Medulla oblongata (tissue), 1 donor: ENCODE results near the gene ARHGEF39.

Experiments
- DNase-seq: peaks from one replicate; pipeline ENCODE4 v3.0.0-alpha.2; 2015; ENCODE audit errors: extremely low spot score

The ARHGEF39 gene

GRCh38 chr9:35664531-35665470, at the start of gene ARHGEF39:
Gene ARHGEF39 (minus strand): TSS chr9:35665195. CDS start chr9:35665169, 26 bp downstream.
- peak; percentile 71 for DNase-seq

GRCh38 chr9:35714123-35714522, 49.1 kb upstream of the ARHGEF39 start:
- no peak for DNase-seq

- no peak for DNase-seq
Observed at GRCh38 chr9:35713578-35713977, 48.6 kb upstream of the ARHGEF39 start.

- no peak for DNase-seq
Observed at GRCh38 chr9:35712762-35713400, 47.9 kb upstream of the ARHGEF39 start.

GRCh38 chr9:35711501-35712428, 46.8 kb upstream of the ARHGEF39 start:
- no peak for DNase-seq

- no peak for DNase-seq
Observed at GRCh38 chr9:35710818-35711500, 46.0 kb upstream of the ARHGEF39 start.

- DNase-seq = no peak
Observed at GRCh38 chr9:35708146-35708545, 43.2 kb upstream of the ARHGEF39 start.

- no peak for DNase-seq
Observed at GRCh38 chr9:35706951-35707350, 42.0 kb upstream of the ARHGEF39 start.

GRCh38 chr9:35705836-35706430, 40.9 kb upstream of the ARHGEF39 start:
- DNase-seq = no peak

GRCh38 chr9:35705372-35705771, 40.4 kb upstream of the ARHGEF39 start:
- DNase-seq = no peak

- no peak for DNase-seq
Observed at GRCh38 chr9:35703906-35704672, 39.1 kb upstream of the ARHGEF39 start.

GRCh38 chr9:35702696-35703095, 37.7 kb upstream of the ARHGEF39 start:
- no peak for DNase-seq

- no peak for DNase-seq
Observed at GRCh38 chr9:35700942-35701341, 35.9 kb upstream of the ARHGEF39 start.

- no peak for DNase-seq
Observed at GRCh38 chr9:35700031-35700430, 35.0 kb upstream of the ARHGEF39 start.

GRCh38 chr9:35698231-35698630, 33.2 kb upstream of the ARHGEF39 start:
- no peak for DNase-seq

GRCh38 chr9:35697486-35697885, 32.5 kb upstream of the ARHGEF39 start:
- no peak for DNase-seq

GRCh38 chr9:35696520-35697215, 31.7 kb upstream of the ARHGEF39 start:
- DNase-seq = peak; percentile 35

- DNase-seq = no peak
Observed at GRCh38 chr9:35695943-35696401, 31.0 kb upstream of the ARHGEF39 start.

- DNase-seq = no peak
Observed at GRCh38 chr9:35691757-35692301, 26.8 kb upstream of the ARHGEF39 start.
